Measurements from ENCODE around the gene TOB1.

GRCh38 chr17:50837286-50837979, 28.7 kb downstream of the TOB1 start:
- TF ChIP-seq SUZ12 (IDR thresholded peaks at IDR 0.05; ENCODE audit: extremely low read depth, insufficient read depth, insufficient read length), result no peak
- no peak for TF ChIP-seq YY1 (IDR thresholded peaks at IDR 0.05; ENCODE audit: insufficient read depth, insufficient read length)
- no peak for TF ChIP-seq ZNF274 (IDR thresholded peaks at IDR 0.05; ENCODE audit: low read depth, low read length)

Data from NT2/D1 (cell line).